Epithelial cell of esophagus (primary cell): Measurements from ENCODE around the gene PCBP3.
A peak's percentile ranks its signal among the peaks of the same experiment; 100 is the strongest.

Source experiments
- DNase-seq: peaks from one replicate; pipeline ENCODE4 v3.0.0; 2010; ENCODE audit warnings: low read depth
- H3K4me3 ChIP-seq: 2 replicates; pipeline ENCODE4 v1.5.1; 2011; ENCODE audit warnings: mild to moderate bottlenecking, low read length, control low read depth
- TF ChIP-seq, protein P1 (sequence below): IDR thresholded peaks from 2 replicates; pipeline ENCODE4 v1.5.1; 2011; ENCODE audit warnings: low read depth, mild to moderate bottlenecking, low read length, control low read depth, inconsistent platforms; ENCODE audit not compliant: insufficient read depth; ENCODE audit errors: missing control alignments

PCBP3 gene

DNA sequence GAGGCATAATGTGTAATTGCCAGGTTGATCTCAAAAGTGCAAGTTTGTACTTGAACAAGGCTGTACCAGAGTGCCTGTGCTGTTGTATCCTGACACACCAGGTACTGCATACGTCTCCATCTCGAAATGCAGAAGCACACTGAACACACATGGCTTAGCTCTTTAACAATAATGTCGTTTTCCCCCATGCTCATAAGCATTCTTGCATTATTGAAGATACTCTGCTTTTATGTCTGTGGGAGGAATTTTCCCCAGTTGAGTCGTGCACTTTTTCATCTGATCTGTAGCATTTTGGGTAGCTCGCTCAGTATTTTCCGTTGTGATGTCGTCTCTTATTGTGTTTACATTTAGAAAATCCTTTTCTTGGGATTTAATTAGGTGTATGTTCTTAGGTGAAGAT, 98.7 kb downstream of the PCBP3 start:
- H3K4me3 ChIP-seq = no peak overlapping the region
- TF ChIP-seq, protein P1, sequence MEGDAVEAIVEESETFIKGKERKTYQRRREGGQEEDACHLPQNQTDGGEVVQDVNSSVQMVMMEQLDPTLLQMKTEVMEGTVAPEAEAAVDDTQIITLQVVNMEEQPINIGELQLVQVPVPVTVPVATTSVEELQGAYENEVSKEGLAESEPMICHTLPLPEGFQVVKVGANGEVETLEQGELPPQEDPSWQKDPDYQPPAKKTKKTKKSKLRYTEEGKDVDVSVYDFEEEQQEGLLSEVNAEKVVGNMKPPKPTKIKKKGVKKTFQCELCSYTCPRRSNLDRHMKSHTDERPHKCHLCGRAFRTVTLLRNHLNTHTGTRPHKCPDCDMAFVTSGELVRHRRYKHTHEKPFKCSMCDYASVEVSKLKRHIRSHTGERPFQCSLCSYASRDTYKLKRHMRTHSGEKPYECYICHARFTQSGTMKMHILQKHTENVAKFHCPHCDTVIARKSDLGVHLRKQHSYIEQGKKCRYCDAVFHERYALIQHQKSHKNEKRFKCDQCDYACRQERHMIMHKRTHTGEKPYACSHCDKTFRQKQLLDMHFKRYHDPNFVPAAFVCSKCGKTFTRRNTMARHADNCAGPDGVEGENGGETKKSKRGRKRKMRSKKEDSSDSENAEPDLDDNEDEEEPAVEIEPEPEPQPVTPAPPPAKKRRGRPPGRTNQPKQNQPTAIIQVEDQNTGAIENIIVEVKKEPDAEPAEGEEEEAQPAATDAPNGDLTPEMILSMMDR = no peak
- no peak for DNase-seq

- H3K4me3 ChIP-seq = no peak overlapping the region
- DNase-seq = no peak
- TF ChIP-seq, protein P1 = no peak
Measured at GRCh38 chr21:45745256-45745655, 101.7 kb downstream of the PCBP3 start.

- no peak overlapping the region for H3K4me3 ChIP-seq
- no peak for DNase-seq
- TF ChIP-seq, protein P1 = no peak
Measured at GRCh38 chr21:45747233-45747766, 103.8 kb downstream of the PCBP3 start.

DNA sequence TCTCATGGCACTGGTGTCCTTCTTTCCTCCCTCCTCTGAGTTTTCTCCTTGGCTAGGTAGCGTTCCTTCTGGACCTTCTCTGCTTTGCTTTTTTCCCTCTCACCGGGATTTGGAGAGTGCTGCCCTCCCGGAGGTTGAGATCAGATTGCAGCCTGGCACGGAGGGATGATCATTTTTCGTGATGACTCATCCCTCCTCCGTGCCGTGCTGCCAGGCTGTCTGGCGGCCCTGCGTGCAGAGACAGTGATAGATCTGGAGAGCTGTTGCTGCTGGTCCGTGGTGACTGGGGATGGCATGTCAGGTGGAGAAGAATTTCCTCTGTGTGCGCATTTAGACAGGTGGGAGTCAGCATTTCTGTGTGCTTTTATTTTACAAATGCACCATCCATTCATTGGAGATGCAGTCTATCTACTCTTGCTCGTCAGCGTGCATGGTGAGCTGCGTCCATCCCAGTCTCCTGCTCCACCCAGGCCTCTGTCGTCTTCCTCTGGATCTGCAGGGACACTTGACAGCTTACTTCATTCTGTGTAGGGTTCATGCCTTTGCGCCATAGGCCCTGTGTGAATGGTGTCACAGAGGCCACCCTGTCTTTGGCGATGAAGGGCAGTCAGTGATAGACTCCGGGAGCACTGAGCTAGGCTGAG, 104.4 kb downstream of the PCBP3 start:
- peak; percentile 8 for DNase-seq
- H3K4me3 ChIP-seq = no peak overlapping the region
- TF ChIP-seq, protein P1 = no peak

GRCh38 chr21:45748593-45748992, 105.1 kb downstream of the PCBP3 start:
- DNase-seq = no peak

DNA sequence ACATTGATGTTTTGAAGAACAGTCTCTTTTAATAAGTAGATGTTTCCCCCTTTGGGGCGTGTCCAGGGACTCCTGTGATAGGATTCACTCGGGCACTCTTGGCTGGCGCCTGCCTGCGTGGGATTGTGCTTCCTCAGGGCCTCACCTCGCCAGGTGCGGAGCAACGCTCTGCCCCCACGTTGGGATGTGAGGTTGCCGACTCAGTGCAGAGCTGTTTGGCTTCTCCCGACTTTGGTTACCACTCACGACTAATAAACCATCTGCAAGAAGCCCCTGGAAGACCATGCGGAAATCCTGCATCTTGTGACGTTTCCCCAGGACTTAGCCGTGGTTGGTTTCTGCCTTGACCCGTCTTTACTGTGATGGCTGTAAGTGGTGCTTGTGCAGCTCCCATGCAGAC, 106.4 kb downstream of the PCBP3 start:
- TF ChIP-seq, protein P1 = no peak
- no peak overlapping the region for H3K4me3 ChIP-seq
- no peak for DNase-seq

More at GRCh38 chr21:45748593-45748992, 105.1 kb downstream of the PCBP3 start:
- TF ChIP-seq, protein P1 = no peak
- H3K4me3 ChIP-seq = no peak overlapping the region

DNA sequence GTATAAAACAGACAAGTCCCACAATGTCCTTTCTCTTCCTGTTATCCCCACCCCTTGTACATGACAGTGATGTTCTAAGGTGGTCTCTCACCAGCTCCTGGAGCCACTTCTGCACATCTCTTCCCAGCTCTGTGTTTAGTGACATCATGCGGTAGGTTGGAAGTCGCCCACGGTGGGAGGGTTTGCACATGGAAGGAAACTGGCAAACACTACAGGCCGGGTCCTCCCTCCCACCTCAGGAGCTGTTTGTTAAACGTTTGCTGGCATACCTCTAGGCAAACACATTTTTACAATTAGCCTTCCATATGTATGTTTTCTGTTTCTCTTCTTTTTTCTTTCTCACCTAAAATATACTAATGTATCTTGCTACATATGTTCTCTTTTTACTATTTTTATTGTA, 107.4 kb downstream of the PCBP3 start:
- TF ChIP-seq, protein P1 = no peak
- no peak overlapping the region for H3K4me3 ChIP-seq
- DNase-seq = no peak
